Tibial nerve (tissue), 3 donors: ENCODE measurements around the gene HAUS6.

Source experiments
- CTCF ChIP-seq, 5 experiments: fragments of 200-600 bp in 3 of 5; fragments of 450-650 bp in 2 of 5; sonication (generic) in 3 of 5; IDR thresholded peaks; one replicate each; pipeline ENCODE4 v1.5.1; 2016 to 2019; ENCODE audit warnings: antibody characterized with exemption in 5 of 5, mild to moderate bottlenecking in 3 of 5, moderate library complexity in 2 of 5
- POLR2A ChIP-seq, 2 donors: fragments of 450-650 bp; IDR thresholded peaks; one replicate each; pipeline ENCODE4 v1.6.1; 2017; ENCODE audit warnings: antibody characterized with exemption in 2 of 2, mild to moderate bottlenecking in 2 of 2, moderate library complexity in 2 of 2

GRCh38 chr9:19133549-19134345 is 31.0 kb upstream of the HAUS6 start:
- TF ChIP-seq CTCF (IDR thresholded peaks at IDR 0.05) (no peak), POLR2A (IDR thresholded peaks at IDR 0.05) (no peak)
